Astrocyte of the spinal cord (primary cell): ENCODE data around the gene APEH.

Experiments
- DNase-seq: peaks from one replicate; pipeline ENCODE4 v3.0.0; 2011; ENCODE audit warnings: low read depth, low spot score
- H3K4me3 ChIP-seq: 2 replicates; pipeline ENCODE4 v1.5.1; 2011; ENCODE audit warnings: low read depth, mild to moderate bottlenecking, low read length, moderate library complexity
- CTCF ChIP-seq: IDR thresholded peaks from 2 replicates; pipeline ENCODE4 v1.5.1; 2012; ENCODE audit warnings: low read depth, mild to moderate bottlenecking, low read length, inconsistent platforms
- in situ Hi-C: cut with HindIII; loops from 2 replicates; pipeline ENCODE4 v1.10.0; 2017; ENCODE audit warnings: low sequenced_read_pairs

APEH gene

GRCh38 chr3:49673715-49674496 is at the start of gene APEH:
APEH (plus strand) TSS chr3:49674351; CDS start chr3:49674402, 51 bp downstream.
- in situ Hi-C loops: no loop called here
- H3K4me3 ChIP-seq: peak within 1 kb of the TSS; percentile 73
- no peak for TF ChIP-seq CTCF
- DNase-seq: peak; percentile 98

GRCh38 chr3:49625071-49625470 is 49.1 kb upstream of the APEH start:
- no peak overlapping the region for H3K4me3 ChIP-seq
- in situ Hi-C loops: no loop called here
- DNase-seq: no peak
- TF ChIP-seq CTCF: no peak

GRCh38 chr3:49626101-49626581 is 48.0 kb upstream of the APEH start:
- H3K4me3 ChIP-seq: no peak overlapping the region
- TF ChIP-seq CTCF: no peak
- DNase-seq: peak; percentile 6
- in situ Hi-C loops: no loop called here

GRCh38 chr3:49626796-49627195 is 47.4 kb upstream of the APEH start:
- no peak for DNase-seq
- no peak overlapping the region for H3K4me3 ChIP-seq
- no peak for TF ChIP-seq CTCF
- in situ Hi-C loops: no loop called here

- H3K4me3 ChIP-seq: no peak overlapping the region
- in situ Hi-C loops: no loop called here
- no peak for DNase-seq
- TF ChIP-seq CTCF: no peak
Observed at GRCh38 chr3:49627634-49628033, 46.5 kb upstream of the APEH start.

GRCh38 chr3:49628249-49628648 is 45.9 kb upstream of the APEH start:
- DNase-seq: no peak
- H3K4me3 ChIP-seq: no peak overlapping the region
- in situ Hi-C loops: no loop called here
- TF ChIP-seq CTCF: no peak
